Body of pancreas (tissue), 4 donors: Measurements from ENCODE around the gene ADK.

Source experiments
- POLR2A ChIP-seq, 3 donors: fragments of 450-650 bp; IDR thresholded peaks; one replicate each; pipeline ENCODE4 v1.6.1; 2016; ENCODE audit warnings: antibody characterized with exemption in 3 of 3, mild to moderate bottlenecking in 2 of 3
- TF ChIP-seq, protein P1 (sequence below), 7 experiments: fragments of 450-650 bp in 4 of 7; fragments of 200-600 bp in 3 of 7; sonication (generic) in 3 of 7; IDR thresholded peaks; one replicate each; pipeline ENCODE4 v1.5.1; 2016 to 2019; ENCODE audit warnings: antibody characterized with exemption in 7 of 7

- TF ChIP-seq POLR2A (IDR thresholded peaks at IDR 0.05), result no peak
- TF ChIP-seq, protein P1, sequence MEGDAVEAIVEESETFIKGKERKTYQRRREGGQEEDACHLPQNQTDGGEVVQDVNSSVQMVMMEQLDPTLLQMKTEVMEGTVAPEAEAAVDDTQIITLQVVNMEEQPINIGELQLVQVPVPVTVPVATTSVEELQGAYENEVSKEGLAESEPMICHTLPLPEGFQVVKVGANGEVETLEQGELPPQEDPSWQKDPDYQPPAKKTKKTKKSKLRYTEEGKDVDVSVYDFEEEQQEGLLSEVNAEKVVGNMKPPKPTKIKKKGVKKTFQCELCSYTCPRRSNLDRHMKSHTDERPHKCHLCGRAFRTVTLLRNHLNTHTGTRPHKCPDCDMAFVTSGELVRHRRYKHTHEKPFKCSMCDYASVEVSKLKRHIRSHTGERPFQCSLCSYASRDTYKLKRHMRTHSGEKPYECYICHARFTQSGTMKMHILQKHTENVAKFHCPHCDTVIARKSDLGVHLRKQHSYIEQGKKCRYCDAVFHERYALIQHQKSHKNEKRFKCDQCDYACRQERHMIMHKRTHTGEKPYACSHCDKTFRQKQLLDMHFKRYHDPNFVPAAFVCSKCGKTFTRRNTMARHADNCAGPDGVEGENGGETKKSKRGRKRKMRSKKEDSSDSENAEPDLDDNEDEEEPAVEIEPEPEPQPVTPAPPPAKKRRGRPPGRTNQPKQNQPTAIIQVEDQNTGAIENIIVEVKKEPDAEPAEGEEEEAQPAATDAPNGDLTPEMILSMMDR (IDR thresholded peaks at IDR 0.05), result no peak
Measured at GRCh38 chr10:74437822-74438221, 286.8 kb downstream of the ADK start.
